CD14-positive monocyte (primary cell): Measurements from ENCODE around the gene CNIH2. TPM values are rescaled to one million over a fixed set of nuclear protein-coding genes. Genes with fewer than 3 reads are reported as not detected.

ENCODE experiments used
- DNase-seq, 3 donors: peaks; one replicate each; pipeline ENCODE4 v3.0.0-alpha.2; 2011 to 2022
- H2AFZ ChIP-seq: 2 replicates; pipeline ENCODE4 v1.6.0; 2012; ENCODE audit warnings: mild to moderate bottlenecking, low read depth, low read length, inconsistent platforms; ENCODE audit not compliant: insufficient read depth, poor library complexity, severe bottlenecking
- H3K27ac ChIP-seq, 2 donors: 1 replicate in 1 of 2; 2 replicates in 1 of 2; pipeline ENCODE4 v1.5.1; 2012 to 2013; ENCODE audit warnings: low read length in 2 of 2, control low read depth in 1 of 2, inconsistent platforms in 1 of 2, low read depth in 1 of 2, mild to moderate bottlenecking in 1 of 2
- H3K27me3 ChIP-seq, 2 donors: one replicate each; pipeline versions ENCODE4 v1.6.0 to v1.6.1; 2011 to 2013; ENCODE audit warnings: low read length in 2 of 2; ENCODE audit not compliant: control insufficient read depth in 2 of 2, insufficient read depth in 2 of 2
- H3K36me3 ChIP-seq, 2 donors: replicated peaks in 1 of 2; 1 replicate in 1 of 2; 2 replicates in 1 of 2; pipeline versions ENCODE4 v1.5.1 to v1.6.1; 2012 to 2013; ENCODE audit warnings: low read length in 2 of 2, control low read depth in 1 of 2, inconsistent platforms in 1 of 2, mild to moderate bottlenecking in 1 of 2; ENCODE audit not compliant: insufficient read depth in 2 of 2, control insufficient read depth in 1 of 2
- H3K4me1 ChIP-seq, 2 donors: 1 replicate in 1 of 2; 2 replicates in 1 of 2; pipeline versions ENCODE4 v1.5.1 to v1.6.1; 2012 to 2013; ENCODE audit warnings: low read length in 2 of 2, control low read depth in 1 of 2, inconsistent platforms in 1 of 2, mild to moderate bottlenecking in 1 of 2, moderate library complexity in 1 of 2; ENCODE audit not compliant: insufficient read depth in 2 of 2, control insufficient read depth in 1 of 2
- H3K4me2 ChIP-seq: replicated peaks from 2 replicates; pipeline ENCODE3; 2012; ENCODE audit warnings: low read length, moderate library complexity, mild to moderate bottlenecking; ENCODE audit not compliant: poor library complexity, severe bottlenecking; ENCODE audit errors: extremely low read depth
- H3K4me3 ChIP-seq, 3 experiments: fragments of 200-600 bp in 1 of 3; sonication (generic) in 1 of 3; replicated peaks in 1 of 3; 1 replicate in 2 of 3; 2 replicates in 1 of 3; pipeline ENCODE4 v1.5.1; 2011 to 2013; ENCODE audit warnings: low read length in 3 of 3, mild to moderate bottlenecking in 3 of 3, control low read depth in 2 of 3, low read depth in 2 of 3, inconsistent platforms in 1 of 3, moderate library complexity in 1 of 3
- H3K79me2 ChIP-seq: 2 replicates; pipeline ENCODE4 v1.6.0; 2012; ENCODE audit warnings: mild to moderate bottlenecking, control low read depth, inconsistent platforms, low read length, moderate library complexity; ENCODE audit not compliant: insufficient read depth
- H3K9ac ChIP-seq: 2 replicates; pipeline ENCODE4 v1.6.0; 2017; ENCODE audit warnings: low read length, mild to moderate bottlenecking; ENCODE audit not compliant: insufficient read depth, poor library complexity, severe bottlenecking
- H3K9me3 ChIP-seq, 2 donors: replicated peaks in 1 of 2; 1 replicate in 1 of 2; 2 replicates in 1 of 2; pipeline versions ENCODE4 v1.5.1 to v1.6.1; 2012 to 2013; ENCODE audit warnings: low read length in 2 of 2, control low read depth in 1 of 2; ENCODE audit not compliant: control insufficient read depth in 1 of 2, insufficient read depth in 1 of 2
- H4K20me1 ChIP-seq: 2 replicates; pipeline ENCODE4 v1.6.0; 2012; ENCODE audit warnings: mild to moderate bottlenecking, low read length, control low read depth, moderate library complexity; ENCODE audit not compliant: insufficient read depth
- H3K27ac Mint-ChIP-seq, 7 donors: one replicate each; pipeline ENCODE4 v1.8.0; 2020; ENCODE audit warnings: mild to moderate bottlenecking in 7 of 7, mixed read lengths in 7 of 7, moderate library complexity in 6 of 7, inconsistent platforms in 2 of 7
- H3K27me3 Mint-ChIP-seq, 3 donors: one replicate each; pipeline ENCODE4 v1.8.0; 2021 to 2022; ENCODE audit warnings: low read depth in 3 of 3, mild to moderate bottlenecking in 3 of 3, mixed read lengths in 3 of 3, moderate library complexity in 3 of 3, inconsistent platforms in 1 of 3
- H3K36me3 Mint-ChIP-seq, 2 donors: one replicate each; pipeline ENCODE4 v1.8.0; 2020; ENCODE audit warnings: mixed read lengths in 2 of 2, inconsistent platforms in 1 of 2, mild to moderate bottlenecking in 1 of 2
- H3K4me1 Mint-ChIP-seq: one replicate; pipeline ENCODE4 v1.8.0; 2020; ENCODE audit warnings: mild to moderate bottlenecking, mixed read lengths
- H3K4me3 Mint-ChIP-seq, 2 donors: one replicate each; pipeline ENCODE4 v1.8.0; 2020; ENCODE audit warnings: mild to moderate bottlenecking in 2 of 2, mixed read lengths in 2 of 2, moderate library complexity in 1 of 2
- H3K9me3 Mint-ChIP-seq, 7 donors: one replicate each; pipeline ENCODE4 v1.8.0; 2020 to 2022; ENCODE audit warnings: mixed read lengths in 7 of 7, mild to moderate bottlenecking in 6 of 7, moderate library complexity in 6 of 7, inconsistent platforms in 2 of 7
- CTCF ChIP-seq: fragments of 200-600 bp; IDR thresholded peaks from one replicate; pipeline ENCODE4 v1.8.0; 2022; ENCODE audit warnings: antibody characterized with exemption, mild to moderate bottlenecking
- WGBS: methylation state at CpG from one replicate; pipeline ENCODE4 v1.1.5; 2013; ENCODE audit warnings: missing lambda C conversion rate; ENCODE audit not compliant: insufficient coverage; 5-methylcytosine and 5-hydroxymethylcytosine counted together
- intact Hi-C, 2 donors: fragments of 100-400 bp; cut with micrococcal nuclease; formaldehyde crosslinking; loops; one replicate each; pipeline versions ENCODE4 v1.15.0 to v1.15.1; 2023
- polyA plus RNA-seq, 3 donors: library from polyadenylated mRNA; depleted of rRNA in 1 of 3; unstranded in 2 of 3; stranded (reverse) in 1 of 3; fragments of 300-500 nt in 2 of 3; fragments of >200 nt in 1 of 3; fragmentation: Illumina TruSeq in 2 of 3; gene quantifications; 1 replicate in 2 of 3; 2 replicates in 1 of 3; pipeline ENCODE4 v1.2.3, GENCODE V29; 2012 to 2021

The CNIH2 gene
- polyA plus RNA-seq, 3 donors, result 1.2 TPM; not detected in 2

- Mint-ChIP-seq H3K4me1 (peaks cover 15% of the 10 kb centered on the region), H3K4me3 (no peak overlapping the region), H3K9me3 (peaks cover 0 to 9% (median 3%) of the 10 kb centered on the region in 7 donors), H3K27ac (no peak overlapping the region), H3K36me3 (no peaks in the 10 kb centered on the region), H3K27me3 (peaks cover 0 to 5% (median 2%) of the 10 kb centered on the region in 3 donors)
- no peaks in the 10 kb centered on the region for H3K9me3 ChIP-seq
- H4K20me1 ChIP-seq, result no peaks in the 10 kb centered on the region
- no peak overlapping the region for H3K27ac ChIP-seq
- H3K79me2 ChIP-seq, result no peaks in the 10 kb centered on the region
- intact Hi-C loops, result no loop called here
- no peaks in the 10 kb centered on the region for H3K27me3 ChIP-seq
- no peak overlapping the region for H3K4me3 ChIP-seq
- TF ChIP-seq CTCF, result no peak
- peaks cover 7 to 11% of the 10 kb centered on the region in 2 donors for H3K4me1 ChIP-seq
- no peaks in the 10 kb centered on the region for H3K36me3 ChIP-seq
- DNase-seq, result no peak
- WGBS, result no CpG with 5 or more reads among the region's 10 CpGs
- no peak overlapping the region for H2AFZ ChIP-seq
- no peak overlapping the region for H3K9ac ChIP-seq
- H3K4me2 ChIP-seq, result no peak overlapping the region
These were observed 46.7 kb downstream of the CNIH2 start for GRCh38 chr11:66324664-66325063.

DNA sequence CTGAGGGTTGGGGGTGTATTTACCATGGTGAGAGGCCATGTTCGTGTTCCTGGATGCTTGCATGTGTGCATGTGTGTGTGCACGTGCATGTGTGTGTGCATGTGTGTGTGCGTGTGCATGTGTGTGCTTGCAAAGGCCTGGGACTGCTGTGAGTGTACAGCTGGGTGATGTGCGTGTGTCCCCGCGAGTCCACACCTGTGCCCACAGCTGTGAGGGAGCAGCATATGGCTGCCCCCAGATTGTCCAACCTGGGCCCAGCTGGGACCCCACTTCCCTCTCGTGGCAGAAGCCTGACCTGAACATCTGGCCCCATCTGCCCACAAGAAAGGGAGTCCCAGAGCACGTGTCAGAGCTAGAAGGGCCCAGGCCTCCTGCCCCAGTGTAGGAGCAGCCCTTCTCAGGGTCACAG is 47.3 kb downstream of the CNIH2 start:
- H3K9me3 Mint-ChIP-seq, result peaks cover 0 to 4% (median 2%) of the 10 kb centered on the region in 7 donors
- Histone ChIP-seq H3K4me1 (peaks cover 7 to 11% of the 10 kb centered on the region in 2 donors), H3K9ac (no peak overlapping the region), H3K27me3 (no peaks in the 10 kb centered on the region), H4K20me1 (no peaks in the 10 kb centered on the region), H3K4me3 (no peak overlapping the region), H3K36me3 (no peaks in the 10 kb centered on the region), H3K27ac (no peak overlapping the region), H2AFZ (no peak overlapping the region), H3K4me2 (no peak overlapping the region), H3K9me3 (no peaks in the 10 kb centered on the region), H3K79me2 (no peaks in the 10 kb centered on the region)
- intact Hi-C loops, result no loop called here
- no peak for DNase-seq
- no peak overlapping the region for H3K27ac Mint-ChIP-seq
- H3K27me3 Mint-ChIP-seq, result peaks cover 0 to 4% (median 2%) of the 10 kb centered on the region in 3 donors
- H3K4me3 Mint-ChIP-seq, result no peak overlapping the region
- 55% methylated on average over 8 of the region's 8 CpGs for WGBS
- peaks cover 17% of the 10 kb centered on the region for H3K4me1 Mint-ChIP-seq
- no peak for TF ChIP-seq CTCF
- no peaks in the 10 kb centered on the region for H3K36me3 Mint-ChIP-seq
